K562 treated with DMSO at 1 percent for 24 hours (cell line): Measurements from ENCODE around the gene GTF2F2. TPM values are rescaled to one million over a fixed set of nuclear protein-coding genes. Genes with fewer than 3 reads are reported as not detected.

ENCODE experiments used
- total RNA-seq: library from RNA; unstranded; fragments of 300-600 nt; gene quantifications from 2 replicates; pipeline ENCODE4 v1.2.3, GENCODE V29; 2022; ENCODE audit warnings: low read depth; ENCODE audit not compliant: insufficient read depth

Gene GTF2F2
- total RNA-seq, result 9.5 and 12.1 TPM in 2 replicates

DNA sequence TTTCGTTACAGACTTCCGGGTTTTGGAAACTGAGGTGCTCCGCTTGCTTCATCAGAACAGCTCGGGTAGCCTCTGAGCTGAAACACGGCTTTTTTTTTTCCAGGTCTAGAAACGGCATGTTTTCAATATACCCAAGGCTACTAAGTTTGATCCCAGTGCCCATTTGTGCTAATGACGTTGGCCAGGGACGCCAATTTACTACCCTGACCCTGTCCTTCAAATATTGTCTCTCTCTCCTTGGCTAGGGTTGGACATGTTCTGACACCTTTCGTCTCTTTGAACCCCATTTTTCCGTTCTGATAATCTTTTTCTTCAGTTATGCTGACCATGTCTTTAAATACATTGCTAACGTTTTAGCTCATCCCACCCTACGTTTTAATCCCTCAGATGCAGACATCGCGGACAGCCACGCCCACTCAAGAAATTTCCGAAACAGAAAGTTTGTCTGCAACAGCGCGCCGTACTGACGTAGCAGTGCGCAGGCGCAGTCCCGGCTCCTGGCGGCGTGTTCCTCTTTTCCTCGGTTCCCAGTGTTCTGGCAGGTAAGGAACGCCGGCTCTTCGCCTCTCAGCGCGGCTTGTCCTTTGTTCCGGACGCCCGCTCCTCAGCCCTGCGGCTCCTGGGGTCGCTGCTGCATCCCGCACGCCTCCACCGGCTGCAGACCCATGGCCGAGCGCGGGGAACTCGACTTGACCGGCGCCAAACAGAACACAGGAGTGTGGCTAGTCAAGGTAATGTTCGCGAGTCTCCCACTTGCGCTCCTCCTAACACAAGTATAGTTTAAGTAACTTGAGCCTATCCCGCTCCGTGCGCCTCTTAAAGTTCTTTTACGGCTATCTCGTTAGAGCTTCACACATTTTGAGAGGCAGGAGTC lies at the start of gene GTF2F2:
TSS of gene GTF2F2 (plus strand) at position 520 of the 874 bp plus-strand sequence. CDS start at position 666, 146 bp downstream.

GRCh38 chr13:45200701-45201232 lies 80.5 kb downstream of the GTF2F2 start, which contains the start of gene KCTD4:
Gene KCTD4 (minus strand): TSS chr13:45201045. CDS start chr13:45194567, 6,478 bp downstream.

Other genes with a start within 250 kb of the GTF2F2 start
- 1.7 and 2.2 TPM in 2 replicates for gene NUFIP1, start 131.0 kb upstream of the GTF2F2 start, total RNA-seq
- gene GPALPP1, start 131.0 kb upstream of the GTF2F2 start, total RNA-seq, result 10.1 and 11.4 TPM in 2 replicates
- not detected in 2 replicates for gene KCTD4, start 80.5 kb downstream of the GTF2F2 start, total RNA-seq
- 2,183 and 2,510 TPM in 2 replicates for gene TPT1, start 220.7 kb downstream of the GTF2F2 start, total RNA-seq